ENCODE measurements around the gene STAT3. TPM values are rescaled to one million over a fixed set of nuclear protein-coding genes. Genes with fewer than 3 reads are reported as not detected.
"Not testable (repeated sequence)": the region's sequence is repeated elsewhere in the genome, so short reads cannot be mapped to it uniquely, and the experiment has no call there.

Gene STAT3
- total RNA-seq, 1 donor from 2014 or later = 26.5 TPM

- DNase-seq (ENCODE audit: low spot score in 2 of 2) = peak; percentile 69 to 85
- no peak for FAIRE-seq
These were observed 65.6 kb downstream of the STAT3 start for GRCh38 chr17:42322382-42323267.

GRCh38 chr17:42321555-42321954 lies 66.7 kb downstream of the STAT3 start:
- DNase-seq (ENCODE audit: low spot score in 2 of 2) (no peak), FAIRE-seq (no peak)

- DNase-seq (ENCODE audit: low spot score in 2 of 2); FAIRE-seq: not testable (repeated sequence)
These were observed 70.3 kb downstream of the STAT3 start for GRCh38 chr17:42317967-42318366.

GRCh38 chr17:42317266-42317845 lies 70.9 kb downstream of the STAT3 start:
- FAIRE-seq = no peak
- DNase-seq (ENCODE audit: low spot score in 2 of 2) = no peak

GRCh38 chr17:42316755-42317154 lies 71.5 kb downstream of the STAT3 start:
- FAIRE-seq (no peak), DNase-seq (ENCODE audit: low spot score in 2 of 2) (no peak)

GRCh38 chr17:42315402-42316156 lies 72.7 kb downstream of the STAT3 start:
- DNase-seq (ENCODE audit: low spot score in 2 of 2) (no peak), FAIRE-seq (no peak)

- DNase-seq (ENCODE audit: low spot score in 2 of 2) (no peak), FAIRE-seq (no peak)
These were observed 74.3 kb downstream of the STAT3 start for GRCh38 chr17:42313773-42314566.

- DNase-seq (ENCODE audit: low spot score in 2 of 2) (no peak), FAIRE-seq (no peak)
These were observed 74.9 kb downstream of the STAT3 start for GRCh38 chr17:42313389-42313772.

- no peak for FAIRE-seq
- peak; percentile 78 to 86 for DNase-seq (ENCODE audit: low spot score in 2 of 2)
These were observed 75.7 kb downstream of the STAT3 start for GRCh38 chr17:42312285-42313130.

GRCh38 chr17:42312035-42312284 lies 76.3 kb downstream of the STAT3 start:
- FAIRE-seq = no peak
- no peak for DNase-seq (ENCODE audit: low spot score in 2 of 2)

- FAIRE-seq (no peak), DNase-seq (ENCODE audit: low spot score in 2 of 2) (peak in 1 of 2 donors; percentile 41)
These were observed 76.8 kb downstream of the STAT3 start for GRCh38 chr17:42311240-42312034.

- DNase-seq (ENCODE audit: low spot score in 2 of 2) = no peak
- FAIRE-seq = no peak
These were observed 77.4 kb downstream of the STAT3 start for GRCh38 chr17:42310787-42311215.

GRCh38 chr17:42309986-42310786 lies 78.1 kb downstream of the STAT3 start:
- DNase-seq (ENCODE audit: low spot score in 2 of 2) = no peak
- FAIRE-seq = no peak

GRCh38 chr17:42309142-42309541 lies 79.1 kb downstream of the STAT3 start:
- FAIRE-seq (no peak), DNase-seq (ENCODE audit: low spot score in 2 of 2) (no peak)

GRCh38 chr17:42308446-42308845 lies 79.8 kb downstream of the STAT3 start:
- no peak for FAIRE-seq
- no peak for DNase-seq (ENCODE audit: low spot score in 2 of 2)

GRCh38 chr17:42307362-42307927 lies 80.8 kb downstream of the STAT3 start:
- FAIRE-seq (no peak), DNase-seq (ENCODE audit: low spot score in 2 of 2) (no peak)

- DNase-seq (ENCODE audit: low spot score in 2 of 2) (no peak), FAIRE-seq (no peak)
These were observed 81.9 kb downstream of the STAT3 start for GRCh38 chr17:42306385-42306667.

Measured in frontal cortex (tissue), 4 donors.